ENCODE data around the gene KHK.

KHK gene

DNA sequence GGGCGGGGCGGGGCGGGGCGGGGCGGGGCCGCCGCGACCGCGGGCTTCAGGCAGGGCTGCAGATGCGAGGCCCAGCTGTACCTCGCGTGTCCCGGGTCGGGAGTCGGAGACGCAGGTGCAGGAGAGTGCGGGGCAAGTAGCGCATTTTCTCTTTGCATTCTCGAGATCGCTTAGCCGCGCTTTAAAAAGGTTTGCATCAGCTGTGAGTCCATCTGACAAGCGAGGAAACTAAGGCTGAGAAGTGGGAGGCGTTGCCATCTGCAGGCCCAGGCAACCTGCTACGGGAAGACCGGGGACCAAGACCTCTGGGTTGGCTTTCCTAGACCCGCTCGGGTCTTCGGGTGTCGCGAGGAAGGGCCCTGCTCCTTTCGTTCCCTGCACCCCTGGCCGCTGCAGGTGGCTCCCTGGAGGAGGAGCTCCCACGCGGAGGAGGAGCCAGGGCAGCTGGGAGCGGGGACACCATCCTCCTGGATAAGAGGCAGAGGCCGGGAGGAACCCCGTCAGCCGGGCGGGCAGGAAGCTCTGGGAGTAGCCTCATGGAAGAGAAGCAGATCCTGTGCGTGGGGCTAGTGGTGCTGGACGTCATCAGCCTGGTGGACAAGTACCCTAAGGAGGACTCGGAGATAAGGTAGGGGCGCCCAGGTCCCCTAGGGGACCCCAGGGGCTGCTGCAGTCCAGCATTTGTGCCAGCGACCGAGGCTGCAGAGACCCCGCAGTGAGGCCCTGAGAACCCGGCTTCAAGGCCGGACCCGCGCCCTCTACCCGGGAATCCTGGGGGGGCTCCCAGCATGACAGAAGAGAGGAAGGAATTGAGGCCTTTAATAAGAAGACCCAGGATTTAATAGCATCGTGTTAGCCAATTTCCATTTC lies at the start of gene KHK:
Gene KHK, plus strand, starts transcription at position 49 of the 870 bp plus-strand sequence. Its CDS starts 488 bp downstream, at position 537.
- peak; percentile 5 for DNase-seq (ENCODE audit: low read depth)

- no peak for DNase-seq (ENCODE audit: low read depth)
Observed at GRCh38 chr2:27038012-27038411, 48.6 kb upstream of the KHK start.

DNA sequence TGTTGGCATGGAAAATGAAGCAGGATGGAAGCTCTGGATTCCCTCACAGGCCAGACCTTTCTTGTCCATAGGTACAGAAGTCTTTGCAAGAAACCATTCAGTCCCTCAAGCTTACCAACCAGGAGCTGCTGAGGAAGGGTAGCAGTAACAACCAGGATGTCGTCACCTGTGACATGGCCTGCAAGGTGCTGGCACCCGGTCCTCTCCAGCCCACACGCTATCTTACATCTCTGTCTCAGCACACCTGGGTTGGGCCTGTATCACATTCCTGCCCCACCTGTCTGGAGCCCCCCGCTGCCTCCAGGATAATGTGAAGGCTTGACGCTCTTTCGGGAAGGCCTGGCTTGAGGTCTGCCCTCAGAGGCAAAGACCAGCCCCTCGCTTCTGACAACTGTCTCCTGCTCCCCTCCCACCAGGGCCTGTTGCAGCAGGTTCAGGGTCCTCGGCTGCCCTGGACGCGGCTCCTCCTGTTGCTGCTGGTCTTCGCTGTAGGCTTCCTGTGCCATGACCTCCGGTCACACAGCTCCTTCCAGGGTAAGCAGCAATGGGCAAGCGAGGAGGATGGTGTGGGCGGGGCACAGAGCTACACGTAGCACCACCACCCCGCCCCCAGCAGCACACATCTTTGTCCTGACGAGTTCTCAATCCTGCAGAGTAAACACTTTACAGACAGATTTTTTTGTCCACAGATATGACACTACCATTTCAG lies 47.8 kb upstream of the KHK start:
- DNase-seq (ENCODE audit: low read depth): no peak

GRCh38 chr2:27039426-27039825 lies 47.1 kb upstream of the KHK start:
- DNase-seq (ENCODE audit: low read depth): no peak

DNA sequence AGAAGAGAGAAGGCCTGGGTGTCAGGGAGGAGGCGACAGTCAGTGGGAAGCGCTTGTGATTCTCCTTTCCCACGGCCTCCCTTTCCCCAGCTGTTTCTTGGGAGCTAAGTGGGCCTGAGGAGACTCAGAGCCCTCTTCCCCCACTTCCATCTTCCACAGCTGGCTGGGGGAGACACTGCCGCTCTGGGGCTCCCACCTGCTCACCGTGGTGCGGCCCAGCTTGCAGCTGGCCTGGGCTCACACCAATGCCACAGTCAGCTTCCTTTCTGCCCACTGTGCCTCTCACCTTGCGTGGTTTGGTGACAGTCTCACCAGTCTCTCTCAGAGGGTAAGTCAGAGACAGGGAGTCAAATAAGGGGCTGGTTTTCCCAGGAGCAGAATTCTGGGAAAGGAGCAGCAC lies 46.7 kb upstream of the KHK start:
- DNase-seq (ENCODE audit: low read depth): no peak

DNA sequence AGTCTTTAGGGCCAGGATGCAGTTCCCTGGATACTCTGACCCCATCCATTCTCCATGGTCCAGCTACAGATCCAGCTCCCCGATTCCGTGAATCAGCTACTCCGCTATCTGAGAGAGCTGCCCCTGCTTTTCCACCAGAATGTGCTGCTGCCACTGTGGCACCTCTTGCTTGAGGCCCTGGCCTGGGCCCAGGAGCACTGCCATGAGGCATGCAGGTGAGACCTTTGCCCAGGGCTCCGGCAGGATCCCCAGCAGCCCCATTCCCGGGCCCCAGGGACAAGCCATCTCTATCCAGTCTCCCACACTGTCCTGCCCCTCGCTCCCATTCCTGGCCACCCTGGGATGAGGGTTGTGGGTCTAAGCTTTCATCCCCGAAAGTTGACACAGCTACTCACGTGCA lies 46.3 kb upstream of the KHK start:
- DNase-seq (ENCODE audit: low read depth): no peak

GRCh38 chr2:27041752-27042151 lies 44.8 kb upstream of the KHK start:
- no peak for DNase-seq (ENCODE audit: low read depth)

- no peak for DNase-seq (ENCODE audit: low read depth)
Observed at GRCh38 chr2:27042159-27042661, 44.4 kb upstream of the KHK start.

- peak; percentile 24 for DNase-seq (ENCODE audit: low read depth)
Observed at GRCh38 chr2:27042985-27043634, 43.5 kb upstream of the KHK start.

DNA sequence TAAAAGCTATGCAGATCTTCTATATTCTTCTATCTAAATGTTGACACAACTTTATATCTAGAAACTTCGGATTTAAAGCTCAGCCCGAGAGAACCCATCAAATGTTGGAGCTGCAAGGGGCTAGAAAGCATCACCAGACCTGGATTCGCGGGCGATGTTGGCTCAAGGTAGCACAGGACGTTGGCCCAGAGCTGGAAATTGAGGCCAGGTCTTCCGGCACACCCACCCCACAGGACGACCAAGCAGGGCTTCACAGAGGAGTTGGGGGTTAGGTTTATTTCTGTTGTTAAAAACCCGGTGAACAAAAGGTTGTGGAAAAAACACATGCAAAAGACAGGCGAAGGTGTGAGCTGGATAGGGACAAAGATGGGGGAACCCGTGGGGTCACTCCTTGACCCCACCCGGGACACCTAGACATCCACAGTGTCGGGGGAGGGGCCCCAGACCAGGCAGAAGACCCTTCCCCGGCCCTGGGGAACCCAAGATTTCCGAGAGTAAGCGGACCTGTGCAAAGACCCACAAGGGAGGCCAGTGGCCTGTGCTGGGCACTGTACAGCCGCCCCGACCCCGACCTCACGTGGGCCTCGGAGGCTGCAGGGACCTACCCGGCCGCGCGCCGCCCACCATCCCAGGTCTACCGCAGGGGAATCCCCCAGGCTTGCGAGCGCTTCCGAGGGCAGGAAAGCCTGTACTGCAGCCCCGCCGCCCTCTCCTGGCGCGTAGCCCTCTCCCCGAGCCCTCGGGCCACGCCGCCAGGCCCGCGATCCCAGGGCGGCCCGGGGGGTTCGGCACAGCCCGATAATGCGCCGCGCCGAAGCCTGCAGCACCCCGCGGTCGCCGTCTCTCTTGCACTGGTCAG lies 36.9 kb upstream of the KHK start:
- no peak for DNase-seq (ENCODE audit: low read depth)

DNA sequence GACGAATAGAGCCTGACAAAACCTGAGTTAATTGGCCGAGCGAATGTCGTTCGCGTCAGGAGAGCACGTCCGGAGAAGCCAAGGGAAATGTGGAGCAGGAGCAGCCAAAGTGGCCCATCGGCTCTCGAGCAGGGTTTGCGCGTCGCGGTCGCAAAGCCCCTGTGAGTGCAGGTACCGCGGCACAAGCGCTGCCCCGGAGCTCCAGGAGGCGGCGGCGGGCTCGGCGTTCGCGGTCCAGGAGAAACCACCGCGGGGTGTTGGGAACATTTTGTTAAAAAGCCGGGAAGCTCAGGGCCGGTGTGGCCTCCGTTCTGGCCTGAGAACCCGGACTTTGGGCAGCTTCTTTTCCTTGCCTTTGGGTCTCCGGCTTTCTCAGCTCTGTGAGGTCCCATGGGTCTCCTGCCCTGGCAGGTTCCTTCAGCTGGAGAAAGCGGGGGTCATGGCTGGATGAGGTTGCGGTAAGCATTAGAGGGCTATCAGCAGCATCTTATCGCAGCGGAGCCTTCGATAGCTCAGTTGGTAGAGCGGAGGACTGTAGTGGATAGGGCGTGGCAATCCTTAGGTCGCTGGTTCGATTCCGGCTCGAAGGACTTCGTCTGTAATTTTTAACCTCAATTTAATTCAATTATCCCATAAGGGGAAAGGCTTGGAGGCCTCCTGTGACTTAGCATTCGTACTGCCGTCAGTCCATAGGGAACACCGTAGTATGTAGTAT lies 36.1 kb upstream of the KHK start:
- peak; percentile 95 for DNase-seq (ENCODE audit: low read depth)

GRCh38 chr2:27050996-27051901 lies 35.3 kb upstream of the KHK start, which contains the start of gene AGBL5:
AGBL5 (plus strand) TSS chr2:27051668; CDS start chr2:27052959, 1,291 bp downstream.
- DNase-seq (ENCODE audit: low read depth): peak; percentile 88

DNA sequence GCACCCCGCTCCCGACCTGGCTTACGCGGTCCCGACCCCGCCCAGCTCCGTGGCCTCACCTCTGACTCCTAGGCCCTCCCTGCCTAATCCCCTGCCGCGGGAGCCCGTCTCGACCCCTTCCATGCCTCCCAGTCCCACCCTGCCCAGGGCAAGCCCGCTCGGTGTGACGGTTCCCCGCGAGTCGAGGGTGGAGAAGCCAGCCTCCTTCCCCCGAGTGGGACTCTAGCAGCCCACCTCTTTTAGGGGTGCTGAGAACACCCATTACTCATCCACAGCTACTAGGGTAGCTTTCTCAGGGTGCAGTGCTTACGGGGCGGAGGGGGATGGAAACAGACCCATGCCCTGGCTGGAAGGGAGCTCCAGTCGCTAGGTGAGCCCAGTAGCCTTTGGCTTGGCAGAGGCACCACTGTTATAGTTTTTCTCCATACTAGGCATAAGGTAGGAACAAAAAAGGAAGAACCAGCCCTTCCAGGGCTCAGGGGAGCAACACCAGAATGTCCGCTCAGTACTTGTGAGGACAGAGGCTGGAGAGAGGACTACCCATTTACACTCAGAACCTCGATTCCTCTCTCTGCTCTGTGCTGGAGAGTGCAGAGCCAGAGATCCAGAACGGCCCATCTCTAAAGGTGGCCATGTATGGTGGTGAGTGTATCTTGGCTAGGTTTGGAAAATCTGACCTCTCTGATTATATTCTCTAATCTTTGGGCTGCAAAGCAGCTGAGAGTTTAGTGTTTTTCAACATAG lies 34.5 kb upstream of the KHK start:
- DNase-seq (ENCODE audit: low read depth): no peak

DNA sequence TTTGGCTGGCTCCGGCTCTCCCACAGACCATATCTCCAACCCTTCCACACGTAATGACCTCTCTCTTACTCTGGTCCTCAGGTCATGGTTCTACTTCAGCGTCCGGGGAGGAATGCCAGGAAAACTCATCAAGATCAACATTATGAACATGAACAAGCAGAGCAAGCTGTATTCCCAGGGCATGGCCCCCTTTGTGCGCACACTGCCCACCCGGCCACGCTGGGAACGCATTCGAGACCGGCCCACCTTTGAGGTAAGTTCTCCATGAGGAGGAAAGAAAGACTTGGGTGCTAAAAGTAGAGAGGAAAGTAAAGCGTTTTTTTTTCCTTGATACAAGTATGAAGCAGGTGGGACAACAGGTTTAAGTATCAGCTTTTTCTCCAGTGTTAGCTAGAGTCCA lies 33.3 kb upstream of the KHK start:
- DNase-seq (ENCODE audit: low read depth): no peak

DNA sequence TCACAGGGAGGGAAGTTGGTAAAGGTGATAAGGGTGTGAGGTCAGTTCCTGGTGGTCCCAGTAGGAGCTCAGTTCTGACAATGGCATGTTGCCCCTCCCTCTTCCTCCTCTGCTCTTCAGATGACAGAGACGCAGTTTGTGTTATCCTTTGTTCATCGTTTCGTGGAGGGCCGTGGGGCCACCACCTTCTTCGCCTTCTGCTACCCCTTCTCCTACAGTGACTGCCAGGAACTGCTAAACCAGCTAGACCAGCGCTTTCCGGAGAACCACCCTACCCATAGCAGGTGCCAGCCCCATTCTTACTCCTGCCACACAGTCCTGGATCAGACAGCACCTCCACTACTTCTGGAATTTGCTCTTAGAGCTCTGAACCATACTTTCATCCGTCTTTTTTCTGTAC lies 32.8 kb upstream of the KHK start:
- DNase-seq (ENCODE audit: low read depth): no peak

DNA sequence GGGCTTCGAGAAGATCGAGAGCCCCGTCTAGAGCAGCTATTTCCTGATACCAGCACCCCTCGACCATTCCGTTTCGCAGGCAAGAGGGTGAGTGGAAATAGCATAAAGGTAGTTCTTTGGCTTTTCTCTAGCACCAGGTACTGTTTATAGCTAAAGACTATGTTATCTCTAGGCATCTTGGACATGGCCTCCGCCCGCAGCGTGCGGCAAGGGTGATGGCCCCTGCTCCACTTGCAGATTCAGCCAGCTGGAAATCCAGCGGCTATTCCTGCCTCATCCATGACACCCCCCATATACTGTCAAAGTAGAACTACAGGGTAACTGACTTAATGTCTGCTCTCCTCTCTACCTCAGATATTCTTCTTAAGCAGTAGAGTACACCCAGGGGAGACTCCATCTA lies 31.9 kb upstream of the KHK start:
- DNase-seq (ENCODE audit: low read depth): no peak

DNA sequence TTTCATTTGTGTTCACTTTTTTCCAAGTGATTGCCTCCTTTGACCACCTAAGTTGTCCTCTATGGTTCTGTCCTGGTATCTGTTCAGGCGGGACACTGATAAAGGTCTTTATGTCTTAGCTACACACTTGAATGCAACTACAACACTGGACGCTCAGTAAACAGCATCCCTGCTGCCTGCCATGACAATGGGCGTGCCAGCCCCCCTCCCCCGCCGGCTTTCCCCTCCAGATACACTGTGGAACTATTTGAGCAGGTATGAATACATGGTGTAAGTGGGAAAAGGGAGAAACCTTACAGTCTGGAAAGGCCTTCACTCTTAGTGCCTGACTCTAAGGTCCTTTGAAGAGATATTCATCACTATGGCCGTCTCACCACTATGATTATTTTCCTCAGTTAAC lies 29.4 kb upstream of the KHK start:
- DNase-seq (ENCODE audit: low read depth): no peak

GRCh38 chr2:27058210-27058609 lies 28.4 kb upstream of the KHK start:
- DNase-seq (ENCODE audit: low read depth): no peak

DNA sequence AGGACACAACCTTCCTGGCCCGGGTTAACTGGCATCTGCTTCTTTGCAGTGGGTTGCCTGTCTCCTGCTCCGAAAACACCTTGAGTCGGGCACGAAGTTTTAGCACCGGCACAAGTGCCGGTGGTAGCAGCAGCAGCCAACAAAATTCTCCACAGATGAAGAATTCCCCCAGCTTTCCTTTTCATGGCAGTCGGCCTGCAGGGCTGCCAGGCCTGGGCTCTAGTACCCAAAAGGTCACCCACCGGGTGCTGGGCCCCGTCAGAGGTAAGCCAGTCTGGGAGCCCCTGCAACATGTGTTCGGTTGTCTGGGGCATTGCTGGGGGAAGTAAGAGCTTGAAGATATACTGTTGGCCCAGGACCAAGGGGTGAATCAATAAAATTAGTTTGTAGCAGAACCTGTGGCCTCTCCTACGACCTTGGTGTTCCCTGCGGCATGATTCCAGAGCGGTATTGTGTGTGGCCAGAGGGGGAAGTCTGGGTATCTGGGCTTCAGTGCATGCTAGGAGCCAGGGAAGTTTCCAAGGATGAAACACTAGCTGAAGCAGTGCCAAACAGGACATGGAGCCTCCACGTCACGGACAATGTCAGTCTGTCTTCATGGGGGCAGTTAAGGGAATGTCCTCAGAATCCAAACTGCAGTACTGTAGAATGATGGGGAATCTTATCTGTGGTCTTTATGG lies 27.3 kb upstream of the KHK start:
- DNase-seq (ENCODE audit: low read depth): no peak
